HEK293 (cell line): ENCODE results near the gene MACROD1.

Source experiments
- TCF7L2 ChIP-seq: IDR thresholded peaks from 2 replicates; pipeline ENCODE4 v1.6.1; 2011; ENCODE audit warnings: low read depth, mild to moderate bottlenecking, inconsistent platforms, low read length, moderate library complexity, borderline replicate concordance
- TF ChIP-seq, protein P1 (sequence below): fragments of 450-650 bp; formaldehyde crosslinking; IDR thresholded peaks from 2 replicates; pipeline ENCODE4 v1.5.1; 2016; ENCODE audit warnings: missing biosample characterization, missing genetic modification characterization

GRCh38 chr11:64037027-64037634 is 128.8 kb downstream of the MACROD1 start:
- TF ChIP-seq TCF7L2 = no peak
- TF ChIP-seq, protein P1, sequence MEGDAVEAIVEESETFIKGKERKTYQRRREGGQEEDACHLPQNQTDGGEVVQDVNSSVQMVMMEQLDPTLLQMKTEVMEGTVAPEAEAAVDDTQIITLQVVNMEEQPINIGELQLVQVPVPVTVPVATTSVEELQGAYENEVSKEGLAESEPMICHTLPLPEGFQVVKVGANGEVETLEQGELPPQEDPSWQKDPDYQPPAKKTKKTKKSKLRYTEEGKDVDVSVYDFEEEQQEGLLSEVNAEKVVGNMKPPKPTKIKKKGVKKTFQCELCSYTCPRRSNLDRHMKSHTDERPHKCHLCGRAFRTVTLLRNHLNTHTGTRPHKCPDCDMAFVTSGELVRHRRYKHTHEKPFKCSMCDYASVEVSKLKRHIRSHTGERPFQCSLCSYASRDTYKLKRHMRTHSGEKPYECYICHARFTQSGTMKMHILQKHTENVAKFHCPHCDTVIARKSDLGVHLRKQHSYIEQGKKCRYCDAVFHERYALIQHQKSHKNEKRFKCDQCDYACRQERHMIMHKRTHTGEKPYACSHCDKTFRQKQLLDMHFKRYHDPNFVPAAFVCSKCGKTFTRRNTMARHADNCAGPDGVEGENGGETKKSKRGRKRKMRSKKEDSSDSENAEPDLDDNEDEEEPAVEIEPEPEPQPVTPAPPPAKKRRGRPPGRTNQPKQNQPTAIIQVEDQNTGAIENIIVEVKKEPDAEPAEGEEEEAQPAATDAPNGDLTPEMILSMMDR (tag by site-specific recombination) = no peak
